OCI-LY1 (cell line): ENCODE results near the gene GPRIN3.
A peak's percentile ranks its signal among the peaks of the same experiment; 100 is the strongest.

Source experiments
- H2AFZ ChIP-seq: fragments of 200-600 bp; sonication (generic), shearing (Covaris generic); 2 replicates; pipeline ENCODE4 v1.6.0; 2014; ENCODE audit warnings: antibody characterized with exemption, mild to moderate bottlenecking, low read length
- H3F3A ChIP-seq: fragments of 200-600 bp; sonication (generic), shearing (Covaris generic); 2 replicates; pipeline ENCODE4 v1.6.0; 2014; ENCODE audit warnings: mild to moderate bottlenecking, antibody characterized with exemption, low read length, moderate library complexity; ENCODE audit not compliant: insufficient read depth
- H3K27ac ChIP-seq: fragments of 200-600 bp; sonication (generic); 2 replicates; pipeline ENCODE4 v1.5.1; 2014; ENCODE audit warnings: low read length, mixed run types, mild to moderate bottlenecking, low read depth; ENCODE audit not compliant: poor library complexity, severe bottlenecking
- H3K27me3 ChIP-seq: fragments of 200-600 bp; sonication (generic); 2 replicates; pipeline ENCODE4 v1.6.0; 2014; ENCODE audit warnings: antibody characterized with exemption, mild to moderate bottlenecking, low read length, moderate library complexity; ENCODE audit not compliant: insufficient read depth
- H3K36me3 ChIP-seq: fragments of 200-600 bp; sonication (generic); 2 replicates; pipeline ENCODE4 v1.6.1; 2014; ENCODE audit warnings: mild to moderate bottlenecking, antibody characterized with exemption, low read length, moderate library complexity, mixed read lengths; ENCODE audit not compliant: insufficient read depth
- H3K4me1 ChIP-seq: fragments of 200-600 bp; sonication (generic); 2 replicates; pipeline ENCODE4 v1.5.1; 2014; ENCODE audit warnings: mild to moderate bottlenecking, low read length, moderate library complexity; ENCODE audit not compliant: insufficient read depth, severe bottlenecking
- H3K4me2 ChIP-seq: fragments of 200-600 bp; sonication (generic), shearing (Covaris generic); 2 replicates; pipeline ENCODE4 v1.6.1; 2014; ENCODE audit warnings: low read length
- H3K4me3 ChIP-seq: fragments of 200-600 bp; sonication (generic); 2 replicates; pipeline ENCODE4 v1.5.1; 2014; ENCODE audit warnings: low read length, low read depth, mild to moderate bottlenecking, mixed read lengths; ENCODE audit not compliant: poor library complexity, severe bottlenecking
- H3K79me2 ChIP-seq: fragments of 200-600 bp; shearing (Covaris generic); 2 replicates; pipeline ENCODE4 v1.6.1; 2016; ENCODE audit warnings: mixed run types, low read length, mixed read lengths; ENCODE audit not compliant: insufficient read depth
- H3K9ac ChIP-seq: fragments of 200-600 bp; sonication (generic), shearing (Covaris generic); 2 replicates; pipeline ENCODE4 v1.6.1; 2014; ENCODE audit warnings: mild to moderate bottlenecking, low read length, mixed read lengths
- H3K9me2 ChIP-seq: fragments of 200-600 bp; sonication (generic), shearing (Covaris generic); 2 replicates; pipeline ENCODE4 v1.6.1; 2014; ENCODE audit warnings: low read depth, mild to moderate bottlenecking, low read length, mixed read lengths
- H3K9me3 ChIP-seq: fragments of 200-600 bp; shearing (Covaris generic); 2 replicates; pipeline ENCODE4 v1.6.1; 2014; ENCODE audit warnings: low read length, mixed read lengths
- H4K20me1 ChIP-seq: fragments of 200-600 bp; sonication (generic), shearing (Covaris generic); 2 replicates; pipeline ENCODE4 v1.6.0; 2016; ENCODE audit warnings: mild to moderate bottlenecking, low read length; ENCODE audit not compliant: insufficient read depth
- EZH2 ChIP-seq: fragments of 200-600 bp; sonication (generic), shearing (Covaris generic); IDR thresholded peaks from 2 replicates; pipeline ENCODE4 v1.8.0; 2017; ENCODE audit warnings: borderline replicate concordance, mixed run types, mild to moderate bottlenecking, antibody characterized with exemption, low read length, moderate library complexity, mixed read lengths
- TF ChIP-seq, protein P1 (sequence below): fragments of 200-600 bp; sonication (generic), shearing (Covaris generic); IDR thresholded peaks from 2 replicates; pipeline ENCODE4 v1.5.1; 2017; ENCODE audit warnings: mild to moderate bottlenecking, antibody characterized with exemption, low read length, moderate library complexity, mixed read lengths

GPRIN3 gene

DNA sequence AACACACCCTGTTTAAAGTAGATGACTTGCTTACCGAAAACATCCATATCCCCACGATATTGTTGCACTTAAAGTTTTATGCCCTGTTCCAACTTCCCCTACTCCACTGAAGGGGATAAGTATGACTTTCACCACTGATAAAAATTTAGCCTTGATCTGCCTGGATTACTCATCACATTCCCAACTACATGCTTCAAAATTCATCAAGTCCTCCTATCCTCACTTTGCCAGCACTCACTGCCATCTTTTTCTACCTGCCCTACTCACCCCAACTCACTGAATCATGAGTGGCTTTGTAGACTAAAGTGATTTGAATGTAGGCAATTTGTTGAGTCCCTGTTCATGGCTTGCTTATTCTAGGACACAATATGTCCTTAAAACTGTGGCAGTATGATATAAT, 12.2 kb upstream of the GPRIN3 start:
- no peak overlapping the region for H2AFZ ChIP-seq
- peaks cover 65% of the 10 kb centered on the region for H3K4me1 ChIP-seq
- H3K79me2 ChIP-seq, result no peaks in the 10 kb centered on the region
- no peak for TF ChIP-seq EZH2
- TF ChIP-seq, protein P1, sequence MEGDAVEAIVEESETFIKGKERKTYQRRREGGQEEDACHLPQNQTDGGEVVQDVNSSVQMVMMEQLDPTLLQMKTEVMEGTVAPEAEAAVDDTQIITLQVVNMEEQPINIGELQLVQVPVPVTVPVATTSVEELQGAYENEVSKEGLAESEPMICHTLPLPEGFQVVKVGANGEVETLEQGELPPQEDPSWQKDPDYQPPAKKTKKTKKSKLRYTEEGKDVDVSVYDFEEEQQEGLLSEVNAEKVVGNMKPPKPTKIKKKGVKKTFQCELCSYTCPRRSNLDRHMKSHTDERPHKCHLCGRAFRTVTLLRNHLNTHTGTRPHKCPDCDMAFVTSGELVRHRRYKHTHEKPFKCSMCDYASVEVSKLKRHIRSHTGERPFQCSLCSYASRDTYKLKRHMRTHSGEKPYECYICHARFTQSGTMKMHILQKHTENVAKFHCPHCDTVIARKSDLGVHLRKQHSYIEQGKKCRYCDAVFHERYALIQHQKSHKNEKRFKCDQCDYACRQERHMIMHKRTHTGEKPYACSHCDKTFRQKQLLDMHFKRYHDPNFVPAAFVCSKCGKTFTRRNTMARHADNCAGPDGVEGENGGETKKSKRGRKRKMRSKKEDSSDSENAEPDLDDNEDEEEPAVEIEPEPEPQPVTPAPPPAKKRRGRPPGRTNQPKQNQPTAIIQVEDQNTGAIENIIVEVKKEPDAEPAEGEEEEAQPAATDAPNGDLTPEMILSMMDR, result no peak
- no peaks in the 10 kb centered on the region for H3K27me3 ChIP-seq
- H3K4me2 ChIP-seq, result no peak overlapping the region
- H4K20me1 ChIP-seq, result no peaks in the 10 kb centered on the region
- H3K9ac ChIP-seq, result no peak overlapping the region
- H3F3A ChIP-seq, result no peaks in the 10 kb centered on the region
- no peaks in the 10 kb centered on the region for H3K9me2 ChIP-seq
- no peaks in the 10 kb centered on the region for H3K9me3 ChIP-seq
- no peaks in the 10 kb centered on the region for H3K36me3 ChIP-seq
- H3K4me3 ChIP-seq, result no peak overlapping the region
- H3K27ac ChIP-seq, result no peak overlapping the region

DNA sequence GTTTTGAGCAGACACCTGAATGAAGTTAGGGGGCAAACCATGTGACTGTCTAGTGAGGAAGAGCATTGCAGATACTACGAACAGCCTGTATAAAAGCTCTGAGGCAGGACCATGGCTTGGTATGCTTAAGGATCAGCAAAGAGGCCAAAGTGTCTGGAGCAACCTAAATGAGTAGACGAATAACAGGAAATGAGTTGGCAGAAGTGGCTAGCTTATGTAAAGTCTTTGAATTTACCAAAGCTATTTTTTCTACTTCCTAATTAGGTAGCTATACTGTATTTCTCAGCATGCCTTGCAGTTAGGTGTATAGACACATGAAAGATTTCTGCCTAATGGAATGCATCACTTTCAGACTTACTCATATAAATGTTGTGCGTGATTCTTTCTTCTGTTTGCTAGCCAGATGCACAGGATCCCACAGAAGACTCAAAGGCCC, 9.3 kb upstream of the GPRIN3 start:
- Histone ChIP-seq H3K27me3 (no peaks in the 10 kb centered on the region), H3K4me2 (peak overlapping the region; percentile 37), H3K9me3 (no peaks in the 10 kb centered on the region), H4K20me1 (no peaks in the 10 kb centered on the region), H3K4me1 (peaks cover 45% of the 10 kb centered on the region), H3K4me3 (no peak overlapping the region), H2AFZ (no peak overlapping the region), H3K36me3 (no peaks in the 10 kb centered on the region), H3K9me2 (no peaks in the 10 kb centered on the region), H3K79me2 (no peaks in the 10 kb centered on the region), H3K9ac (peak overlapping the region; percentile 8; the same call in 1 of the 2 replicates), H3K27ac (peak overlapping the region; percentile 80), H3F3A (no peaks in the 10 kb centered on the region)
- TF ChIP-seq EZH2, result no peak
- TF ChIP-seq, protein P1, result no peak

DNA sequence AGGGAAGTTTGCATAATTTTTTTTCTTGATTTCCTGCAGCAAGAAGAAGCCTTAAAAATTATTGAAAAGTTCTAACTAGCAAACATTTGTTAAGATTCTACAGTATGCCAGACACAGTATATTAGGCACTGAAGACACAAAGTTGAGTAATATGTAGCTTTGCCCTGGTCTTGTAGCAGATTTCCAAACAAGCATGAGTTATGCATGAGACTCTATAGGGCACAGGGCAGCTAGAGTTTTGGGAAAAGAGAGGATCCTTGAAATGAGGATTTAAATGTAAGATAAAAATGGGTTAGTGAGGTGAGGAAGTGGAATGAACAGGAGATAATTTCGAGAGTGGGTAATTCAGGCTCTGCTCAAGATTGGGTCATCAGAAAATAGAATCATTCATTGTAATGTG, 8.6 kb upstream of the GPRIN3 start:
- Histone ChIP-seq H3K4me2 (no peak overlapping the region), H3K9ac (no peak overlapping the region; the same call in 1 of the 2 replicates), H3K27ac (peak overlapping the region; percentile 80), H4K20me1 (no peaks in the 10 kb centered on the region), H3K36me3 (no peaks in the 10 kb centered on the region), H3K9me3 (no peaks in the 10 kb centered on the region), H2AFZ (no peak overlapping the region), H3K4me3 (no peak overlapping the region), H3K9me2 (no peaks in the 10 kb centered on the region), H3K4me1 (peaks cover 45% of the 10 kb centered on the region), H3K79me2 (no peaks in the 10 kb centered on the region), H3K27me3 (no peaks in the 10 kb centered on the region), H3F3A (no peaks in the 10 kb centered on the region)
- TF ChIP-seq, protein P1, result no peak
- no peak for TF ChIP-seq EZH2
